ENCODE measurements around the gene ARHGAP26. TPM values are rescaled to one million over a fixed set of nuclear protein-coding genes. Genes with fewer than 3 reads are reported as not detected.

Gene ARHGAP26
- total RNA-seq, 1 experiment from 2014 or later, result 5.9 TPM

DNA sequence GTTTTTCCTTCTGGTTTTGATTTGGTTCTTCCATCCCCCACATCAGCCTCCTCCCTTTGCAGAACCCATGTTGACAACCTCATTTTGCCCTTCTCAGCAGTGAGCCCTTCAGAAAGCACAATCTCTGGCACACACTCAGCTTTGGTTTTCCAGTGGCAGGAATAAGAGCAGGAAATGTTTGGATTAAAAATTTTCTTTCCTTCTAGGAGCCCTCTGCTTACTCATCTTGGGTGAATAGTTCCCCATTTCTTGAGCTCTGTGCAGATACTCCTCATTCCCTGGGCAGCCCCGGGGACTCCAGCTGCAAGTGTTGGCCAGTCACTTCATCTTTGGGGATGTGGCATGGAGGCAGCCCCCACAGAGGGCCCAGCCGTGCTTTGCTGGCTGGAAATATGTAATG is 462.9 kb downstream of the ARHGAP26 start:
- no peak for DNase-seq
- H3K36me3 ChIP-seq (replicated peaks; ENCODE audit: control insufficient read depth, insufficient read depth, low read length), result no peaks in the 10 kb centered on the region
- H3K4me3 ChIP-seq (ENCODE audit: insufficient read depth, low read depth, low read length), result no peak overlapping the region
- H3K27me3 ChIP-seq (ENCODE audit: control insufficient read depth, insufficient read depth, low read length), result no peaks in the 10 kb centered on the region

DNA sequence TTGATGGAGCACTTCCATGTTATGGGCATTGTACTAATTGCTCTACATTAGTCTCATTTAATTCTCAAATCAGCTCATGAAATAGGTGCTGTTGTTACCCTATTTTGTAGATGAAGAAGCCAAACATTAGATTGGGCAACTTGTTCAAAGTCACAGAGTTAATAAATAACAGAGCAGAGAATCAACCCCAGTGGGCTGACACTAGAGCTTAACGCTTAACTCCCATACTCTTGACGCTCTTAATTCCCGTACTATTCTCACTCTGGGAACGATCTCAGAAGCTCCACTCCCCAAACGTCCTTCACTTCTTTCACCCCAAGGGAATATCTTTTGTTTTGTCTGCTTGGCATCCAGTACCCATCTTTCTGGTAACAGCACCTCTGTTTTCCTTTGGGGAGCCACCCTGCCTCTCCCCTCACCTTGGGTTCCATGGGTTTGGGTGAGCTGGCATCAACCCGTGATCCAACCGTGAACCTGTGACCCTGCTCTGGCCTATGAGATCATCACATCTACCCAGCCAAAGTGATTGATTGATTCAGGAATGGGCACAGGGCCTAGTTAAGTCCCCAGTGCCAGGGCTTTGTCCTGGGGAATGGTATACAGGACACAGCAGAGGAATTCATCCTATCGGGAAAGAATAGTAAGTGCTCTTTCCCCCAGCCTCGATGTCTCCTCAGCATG is 464.1 kb downstream of the ARHGAP26 start:
- Histone ChIP-seq H3K36me3 (replicated peaks; ENCODE audit: control insufficient read depth, insufficient read depth, low read length) (no peaks in the 10 kb centered on the region), H3K27me3 (ENCODE audit: control insufficient read depth, insufficient read depth, low read length) (no peaks in the 10 kb centered on the region), H3K4me3 (ENCODE audit: insufficient read depth, low read depth, low read length) (no peak overlapping the region)
- DNase-seq, result no peak

DNA sequence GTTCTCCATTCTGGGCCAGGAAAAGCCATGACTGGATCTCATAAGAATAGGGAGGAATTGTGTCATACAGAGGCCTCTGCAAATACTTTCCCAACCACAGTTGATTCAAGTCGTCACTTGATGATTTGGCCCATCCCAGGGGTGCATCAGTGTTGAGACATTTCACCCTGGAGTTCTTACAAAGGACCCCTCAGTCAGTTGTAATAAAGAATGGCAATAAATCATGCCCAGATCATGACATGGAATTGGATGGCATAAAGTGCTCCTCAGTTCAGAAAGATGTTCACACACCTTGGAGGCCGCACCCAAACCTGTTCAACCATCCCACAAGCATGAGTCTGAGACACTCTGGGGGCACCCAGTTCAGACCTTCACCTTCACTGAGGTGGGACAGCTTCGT is 465.2 kb downstream of the ARHGAP26 start:
- H3K36me3 ChIP-seq (replicated peaks; ENCODE audit: control insufficient read depth, insufficient read depth, low read length), result no peaks in the 10 kb centered on the region
- H3K4me3 ChIP-seq (ENCODE audit: insufficient read depth, low read depth, low read length), result no peak overlapping the region
- no peak for DNase-seq
- no peaks in the 10 kb centered on the region for H3K27me3 ChIP-seq (ENCODE audit: control insufficient read depth, insufficient read depth, low read length)

DNA sequence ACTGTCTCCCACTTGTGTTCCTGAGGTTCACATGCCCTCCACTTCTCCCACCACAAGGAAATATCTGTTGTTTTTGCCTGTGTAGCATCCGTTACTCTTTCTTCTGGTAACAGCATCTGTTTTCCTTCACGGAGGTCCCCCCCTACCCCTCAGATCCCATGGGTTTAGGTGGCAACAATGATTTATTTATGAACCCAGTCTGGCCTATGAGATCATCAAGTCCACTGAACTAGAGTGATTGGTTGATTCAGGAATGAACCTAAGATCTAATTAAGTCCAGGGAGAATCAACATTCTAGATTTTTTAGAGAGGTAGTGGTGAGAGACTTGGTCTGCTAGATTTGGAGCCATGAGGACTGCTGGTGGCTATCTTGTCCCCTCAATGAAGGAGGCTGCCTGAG is 466.5 kb downstream of the ARHGAP26 start:
- Histone ChIP-seq H3K36me3 (replicated peaks; ENCODE audit: control insufficient read depth, insufficient read depth, low read length) (no peaks in the 10 kb centered on the region), H3K4me3 (ENCODE audit: insufficient read depth, low read depth, low read length) (no peak overlapping the region), H3K27me3 (ENCODE audit: control insufficient read depth, insufficient read depth, low read length) (no peaks in the 10 kb centered on the region)
- DNase-seq, result no peak

DNA sequence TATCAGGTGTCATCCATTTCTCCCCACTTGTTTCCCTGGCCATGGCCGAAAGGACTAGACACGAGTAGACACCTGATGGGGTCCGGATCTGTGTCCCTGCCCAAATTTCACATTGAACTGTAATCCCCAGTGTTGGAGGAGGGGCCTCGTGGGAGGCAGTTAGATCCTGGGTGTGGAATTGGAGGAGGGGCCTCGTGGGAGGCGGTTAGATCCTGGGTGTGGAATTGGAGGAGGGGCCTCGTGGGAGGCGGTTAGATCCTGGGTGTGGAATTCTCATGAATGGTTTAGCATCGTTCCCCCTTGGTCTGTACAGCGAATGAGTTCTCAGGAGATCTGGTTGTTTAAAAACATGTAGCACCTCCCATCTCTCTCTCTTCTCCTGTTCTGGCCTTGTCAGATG is 467.5 kb downstream of the ARHGAP26 start:
- H3K4me3 ChIP-seq (ENCODE audit: insufficient read depth, low read depth, low read length), result no peak overlapping the region
- H3K27me3 ChIP-seq (ENCODE audit: control insufficient read depth, insufficient read depth, low read length), result no peaks in the 10 kb centered on the region
- DNase-seq, result no peak
- no peaks in the 10 kb centered on the region for H3K36me3 ChIP-seq (replicated peaks; ENCODE audit: control insufficient read depth, insufficient read depth, low read length)

DNA sequence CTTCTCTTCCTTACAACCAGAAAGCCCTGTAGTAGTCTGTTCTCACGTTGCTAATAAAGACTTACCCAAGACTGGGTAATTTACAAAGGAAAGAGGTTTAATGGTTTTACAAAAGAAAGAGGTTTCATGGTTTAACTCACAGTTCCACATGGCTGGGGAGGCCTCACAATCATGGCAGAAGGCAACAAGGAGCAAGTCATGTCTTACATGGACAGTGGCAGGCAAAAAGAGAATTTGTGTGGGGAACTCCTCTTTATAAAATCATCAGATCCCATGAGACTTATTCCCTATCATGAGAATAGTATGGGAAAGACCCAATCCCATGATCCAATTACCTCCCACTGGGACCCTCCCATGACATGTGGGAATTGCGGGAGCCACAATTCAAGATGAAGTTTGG is 468.4 kb downstream of the ARHGAP26 start:
- no peak overlapping the region for H3K4me3 ChIP-seq (ENCODE audit: insufficient read depth, low read depth, low read length)

DNA sequence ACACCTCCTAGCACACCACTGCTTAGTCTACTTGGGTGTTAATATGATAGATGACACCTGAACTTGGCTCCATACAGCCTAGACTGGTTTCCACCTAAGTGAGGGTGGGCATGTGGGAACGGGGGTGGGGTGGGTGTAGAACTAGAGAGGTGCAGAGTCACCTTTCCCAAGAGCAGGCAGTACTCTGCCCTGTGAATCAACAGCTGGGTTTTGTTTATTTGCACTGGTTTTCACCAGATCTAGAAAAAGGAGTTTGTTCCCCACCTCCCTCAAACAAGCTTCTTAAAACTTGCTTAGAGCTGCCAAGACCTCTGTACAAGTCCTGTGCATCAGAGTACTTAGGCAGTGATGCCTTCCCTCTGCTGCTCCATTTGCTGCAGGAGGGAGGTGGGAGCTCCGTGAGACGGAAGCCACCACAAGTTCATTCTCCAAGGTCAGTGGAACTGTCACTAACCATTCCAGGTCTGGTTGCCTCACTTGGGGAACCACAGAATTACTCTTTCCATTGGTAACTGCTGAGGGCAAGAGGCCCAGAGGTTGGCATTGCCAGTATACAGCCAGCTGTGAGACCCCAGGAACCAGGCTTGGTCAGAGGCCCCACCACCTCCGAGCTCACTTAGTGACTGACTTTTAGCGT is 469.8 kb downstream of the ARHGAP26 start:
- DNase-seq, result no peak
- Histone ChIP-seq H3K36me3 (replicated peaks; ENCODE audit: control insufficient read depth, insufficient read depth, low read length) (no peaks in the 10 kb centered on the region), H3K27me3 (ENCODE audit: control insufficient read depth, insufficient read depth, low read length) (no peaks in the 10 kb centered on the region), H3K4me3 (ENCODE audit: insufficient read depth, low read depth, low read length) (no peak overlapping the region)

More for the DNA sequence above, 468.4 kb downstream of the ARHGAP26 start:
- DNase-seq, result no peak
- Histone ChIP-seq H3K36me3 (replicated peaks; ENCODE audit: control insufficient read depth, insufficient read depth, low read length) (no peaks in the 10 kb centered on the region), H3K27me3 (ENCODE audit: control insufficient read depth, insufficient read depth, low read length) (no peaks in the 10 kb centered on the region)

DNA sequence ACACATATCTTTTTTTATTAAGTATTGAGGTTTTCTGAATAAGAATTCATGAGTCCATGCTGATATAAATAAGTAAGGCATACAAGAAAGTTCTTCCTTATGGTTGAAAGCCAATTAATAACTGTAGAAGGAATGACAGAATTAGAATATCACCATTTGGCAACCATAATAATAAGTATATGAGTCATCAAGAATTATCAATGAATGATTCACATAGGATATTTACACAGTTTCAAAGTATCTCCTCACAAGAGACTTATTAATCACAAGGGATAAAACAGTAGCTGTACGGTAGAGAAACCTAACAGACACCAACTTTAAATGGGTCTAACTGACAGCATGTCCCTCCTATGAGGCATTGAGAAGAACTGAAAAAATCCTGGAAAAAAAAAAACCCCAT is 471.7 kb downstream of the ARHGAP26 start:
- Histone ChIP-seq H3K27me3 (ENCODE audit: control insufficient read depth, insufficient read depth, low read length) (no peaks in the 10 kb centered on the region), H3K4me3 (ENCODE audit: insufficient read depth, low read depth, low read length) (no peak overlapping the region), H3K36me3 (replicated peaks; ENCODE audit: control insufficient read depth, insufficient read depth, low read length) (no peaks in the 10 kb centered on the region)
- no peak for DNase-seq

DNA sequence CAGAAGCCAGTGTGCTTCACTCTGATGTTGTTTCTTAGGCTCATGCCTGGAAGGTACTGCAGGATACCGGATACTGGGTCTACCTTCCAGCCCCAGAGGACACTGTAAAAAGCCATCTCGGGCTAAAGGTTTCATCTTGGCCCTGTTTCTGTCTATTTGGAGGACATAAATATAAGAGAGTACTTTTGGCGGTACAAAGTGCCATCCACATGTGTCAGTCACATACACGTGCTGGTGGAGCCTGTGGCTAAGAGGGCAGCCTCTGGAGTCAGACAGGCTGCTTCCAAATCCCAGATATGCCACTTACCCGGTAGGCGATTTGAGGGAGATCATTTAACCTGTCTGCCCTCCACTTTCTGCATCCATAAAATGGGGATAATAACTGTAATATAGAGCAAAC is 472.9 kb downstream of the ARHGAP26 start:
- H3K4me3 ChIP-seq (ENCODE audit: insufficient read depth, low read depth, low read length), result no peak overlapping the region
- H3K27me3 ChIP-seq (ENCODE audit: control insufficient read depth, insufficient read depth, low read length), result no peaks in the 10 kb centered on the region
- no peak for DNase-seq
- H3K36me3 ChIP-seq (replicated peaks; ENCODE audit: control insufficient read depth, insufficient read depth, low read length), result no peaks in the 10 kb centered on the region

DNA sequence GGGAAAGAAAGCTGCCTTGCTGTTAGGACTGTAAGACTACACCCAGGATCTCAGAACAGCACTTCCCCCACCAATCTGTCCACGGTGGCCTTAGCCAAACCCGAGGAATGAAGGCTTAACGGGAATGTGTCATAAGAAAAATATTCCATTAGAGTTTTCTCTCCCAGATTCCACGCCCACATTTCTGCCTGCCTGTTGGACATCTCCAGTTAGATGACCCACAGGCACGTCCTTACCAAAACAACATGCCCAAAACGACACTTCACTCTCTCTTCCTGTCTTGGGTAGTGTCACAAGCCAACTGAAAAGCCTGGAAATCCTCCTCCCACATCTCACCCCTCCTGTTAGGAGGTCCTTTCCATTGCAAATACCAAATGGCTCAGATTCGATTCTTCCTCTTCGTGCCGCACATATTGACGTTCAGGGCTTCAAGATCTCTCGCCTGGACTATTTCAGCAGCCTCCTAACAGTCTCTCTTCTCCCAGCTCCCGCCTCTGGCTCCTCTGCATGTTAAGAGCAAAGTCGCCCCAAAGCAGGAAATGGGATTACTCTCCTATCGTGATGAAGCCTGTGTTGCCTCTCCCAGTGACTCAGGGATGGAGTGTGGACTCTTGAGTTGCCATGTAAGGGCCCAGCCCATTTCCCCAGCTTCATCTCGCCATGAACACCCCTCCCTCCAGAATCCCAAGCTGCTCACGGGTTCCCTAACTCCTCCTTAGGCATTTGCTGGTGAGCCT is 474.0 kb downstream of the ARHGAP26 start:
- H3K36me3 ChIP-seq (replicated peaks; ENCODE audit: control insufficient read depth, insufficient read depth, low read length), result no peaks in the 10 kb centered on the region
- no peaks in the 10 kb centered on the region for H3K27me3 ChIP-seq (ENCODE audit: control insufficient read depth, insufficient read depth, low read length)
- no peak overlapping the region for H3K4me3 ChIP-seq (ENCODE audit: insufficient read depth, low read depth, low read length)
- no peak for DNase-seq

DNA sequence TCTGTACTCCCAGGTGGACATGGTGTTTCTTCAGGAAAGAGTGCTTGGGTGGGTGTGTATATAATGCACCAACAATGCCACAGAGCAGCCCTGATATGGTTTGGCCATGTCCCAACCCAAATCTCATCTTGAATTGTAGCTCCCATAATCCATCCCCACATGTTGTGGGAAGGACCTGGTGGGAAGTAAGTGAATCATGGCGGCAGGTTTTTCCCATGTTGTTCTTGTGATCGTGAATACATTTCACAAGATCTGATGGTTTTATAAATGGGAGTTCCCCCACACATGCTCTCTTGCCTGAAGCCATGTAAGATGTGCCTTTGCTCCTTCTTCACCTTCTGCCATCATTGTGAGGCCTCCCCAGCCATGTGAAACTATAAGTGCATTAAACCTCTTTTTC is 474.8 kb downstream of the ARHGAP26 start:
- no peaks in the 10 kb centered on the region for H3K36me3 ChIP-seq (replicated peaks; ENCODE audit: control insufficient read depth, insufficient read depth, low read length)
- no peak for DNase-seq
- no peak overlapping the region for H3K4me3 ChIP-seq (ENCODE audit: insufficient read depth, low read depth, low read length)
- no peaks in the 10 kb centered on the region for H3K27me3 ChIP-seq (ENCODE audit: control insufficient read depth, insufficient read depth, low read length)

DNA sequence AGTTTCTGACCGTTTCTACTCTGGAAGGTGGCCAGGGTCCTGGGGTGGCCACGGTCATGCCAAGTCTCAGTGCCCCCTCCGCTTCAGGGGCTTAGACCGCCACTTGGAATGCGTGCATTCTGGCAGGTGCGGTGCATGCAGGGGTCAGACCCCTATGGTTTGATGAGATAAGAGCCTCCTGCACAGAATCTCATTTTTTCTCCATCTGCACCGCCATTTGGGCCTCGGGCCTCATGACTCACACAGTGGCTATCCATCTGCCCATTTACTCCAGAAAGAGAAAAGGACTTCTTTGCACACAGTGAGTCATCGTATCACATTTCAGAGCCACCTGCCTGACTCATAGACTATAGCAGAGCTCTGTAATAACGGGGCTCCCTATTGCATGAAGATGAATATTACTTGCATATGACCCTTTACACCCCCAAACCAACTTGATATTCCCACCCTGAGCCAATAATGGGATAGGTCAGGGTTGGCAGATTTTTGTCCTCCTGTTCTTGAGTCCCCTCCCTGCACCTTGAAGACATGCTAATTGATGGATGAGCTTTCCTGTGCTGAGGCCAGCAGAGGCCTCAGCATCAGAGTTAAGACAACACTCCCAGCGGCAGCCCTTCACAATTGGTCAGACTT is 475.9 kb downstream of the ARHGAP26 start:
- no peaks in the 10 kb centered on the region for H3K27me3 ChIP-seq (ENCODE audit: control insufficient read depth, insufficient read depth, low read length)
- no peak overlapping the region for H3K4me3 ChIP-seq (ENCODE audit: insufficient read depth, low read depth, low read length)
- no peak for DNase-seq
- H3K36me3 ChIP-seq (replicated peaks; ENCODE audit: control insufficient read depth, insufficient read depth, low read length), result no peaks in the 10 kb centered on the region

DNA sequence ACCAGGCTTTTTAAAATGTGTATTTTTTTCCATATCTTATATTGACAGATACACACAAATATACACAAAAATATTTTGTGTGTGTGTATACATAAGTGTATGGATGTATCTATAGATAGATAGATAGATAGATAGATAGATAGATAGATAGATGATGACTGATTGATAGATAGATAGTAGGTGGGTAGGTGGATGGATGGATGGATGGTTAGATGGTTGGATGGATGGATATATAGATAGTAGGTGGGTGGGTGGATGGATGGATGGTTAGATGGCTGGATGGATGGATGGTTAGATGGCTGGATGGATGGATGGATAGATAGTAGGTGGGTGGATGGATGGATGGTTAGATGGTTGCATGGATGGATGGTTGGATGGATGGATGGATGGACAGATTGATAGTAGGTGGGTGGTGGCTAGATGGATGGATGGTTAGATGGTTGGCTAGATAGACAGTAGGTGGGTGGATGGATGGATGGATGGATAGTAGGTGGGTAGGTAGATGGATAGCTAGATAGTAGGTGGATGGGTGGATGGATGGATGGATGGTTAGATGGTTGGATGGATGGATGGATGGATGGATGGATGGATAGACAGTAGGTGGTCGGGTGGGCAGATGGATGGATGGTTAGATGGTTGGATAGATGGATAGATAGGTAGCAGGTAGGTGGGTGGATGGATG is 477.1 kb downstream of the ARHGAP26 start:
- no peaks in the 10 kb centered on the region for H3K36me3 ChIP-seq (replicated peaks; ENCODE audit: control insufficient read depth, insufficient read depth, low read length)
- no peak for DNase-seq
- H3K27me3 ChIP-seq (ENCODE audit: control insufficient read depth, insufficient read depth, low read length), result no peaks in the 10 kb centered on the region
- H3K4me3 ChIP-seq (ENCODE audit: insufficient read depth, low read depth, low read length), result no peak overlapping the region

DNA sequence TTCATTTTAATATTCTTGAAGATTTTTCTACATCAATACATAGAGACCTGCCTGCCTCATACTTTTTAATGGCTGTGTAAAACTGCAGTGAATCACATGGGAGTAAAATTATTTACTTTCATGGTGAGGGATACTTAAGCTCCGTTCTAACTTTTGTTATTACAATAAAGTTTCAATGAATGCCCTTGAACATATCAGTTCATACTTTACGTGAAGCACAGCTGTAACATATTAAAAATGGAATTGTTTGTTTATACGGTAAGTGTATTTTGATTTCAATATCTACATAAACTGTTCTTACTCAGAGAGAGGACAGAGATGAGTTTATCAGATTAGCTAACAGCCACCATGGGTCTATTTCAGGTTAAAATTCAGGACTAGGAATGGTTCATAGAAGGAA is 478.2 kb downstream of the ARHGAP26 start:
- Histone ChIP-seq H3K27me3 (ENCODE audit: control insufficient read depth, insufficient read depth, low read length) (no peaks in the 10 kb centered on the region), H3K36me3 (replicated peaks; ENCODE audit: control insufficient read depth, insufficient read depth, low read length) (no peaks in the 10 kb centered on the region), H3K4me3 (ENCODE audit: insufficient read depth, low read depth, low read length) (no peak overlapping the region)
- DNase-seq, result no peak

Measured in H7 (cell line).